PC-3 (cell line): ENCODE measurements around the gene SLITRK3. TPM values are rescaled to one million over a fixed set of nuclear protein-coding genes. Genes with fewer than 3 reads are reported as not detected.

ENCODE experiments used
- ATAC-seq: fragments of 200-7000 bp; cut with Tn5 transposase; 2 replicates; pipeline ENCODE4 v1.9.1; 2020; ENCODE audit warnings: mild to moderate bottlenecking, moderate library complexity
- BruUV-seq: library from RNA; stranded (reverse); fragments of 400-500 nt; replicated peaks from 2 replicates; lab custom pipeline; 2021; lab: Mats Ljungman, UMichigan
- CTCF ChIA-PET: fragments of 300-600 bp; sonication (Branson Sonifier 250); formaldehyde crosslinking; loops from one replicate; lab custom pipeline; 2022; ENCODE audit warnings: antibody characterized with exemption; lab: Charles Lee
- POLR2A ChIA-PET: fragments of 300-600 bp; sonication (Branson Sonifier 250); formaldehyde crosslinking; loops from one replicate; lab custom pipeline; 2022; ENCODE audit warnings: antibody characterized with exemption; ENCODE audit not compliant: unreplicated experiment; lab: Charles Lee
- DNase-seq: peaks from one replicate; pipeline ENCODE4 v3.0.0-alpha.2; 2015
- H2AFZ ChIP-seq: fragments of 300-600 bp; sonication (generic); 2 replicates; pipeline ENCODE4 v1.6.0; 2016; ENCODE audit warnings: antibody characterized with exemption, low read length
- H3F3A ChIP-seq: fragments of 300-600 bp; sonication (generic); one replicate; pipeline ENCODE4 v1.6.0; 2017; ENCODE audit warnings: antibody characterized with exemption, low read length, control low read depth, mild to moderate bottlenecking; ENCODE audit not compliant: unreplicated experiment
- H3K27ac ChIP-seq: fragments of 300-600 bp; sonication (generic); 2 replicates; pipeline ENCODE4 v1.5.1; 2016; ENCODE audit warnings: mild to moderate bottlenecking, low read length
- H3K27me3 ChIP-seq: fragments of 300-600 bp; sonication (generic); 2 replicates; pipeline ENCODE4 v1.6.1; 2016; ENCODE audit warnings: low read length, mixed read lengths
- H3K36me3 ChIP-seq: fragments of 300-600 bp; sonication (generic); 2 replicates; pipeline ENCODE4 v1.6.1; 2016; ENCODE audit warnings: low read depth, mixed run types, low read length, mixed read lengths
- H3K4me1 ChIP-seq: fragments of 300-600 bp; sonication (generic); 2 replicates; pipeline ENCODE4 v1.5.1; 2016; ENCODE audit warnings: low read length; ENCODE audit not compliant: insufficient read depth
- H3K4me2 ChIP-seq: fragments of 300-600 bp; sonication (generic); 2 replicates; pipeline ENCODE4 v1.6.0; 2016; ENCODE audit warnings: low read length
- H3K4me3 ChIP-seq: fragments of 300-600 bp; sonication (generic); 2 replicates; pipeline ENCODE4 v1.5.1; 2016; ENCODE audit warnings: mild to moderate bottlenecking, low read length, mixed read lengths
- H3K79me2 ChIP-seq: fragments of 300-600 bp; sonication (generic); 2 replicates; pipeline ENCODE4 v1.6.1; 2017; ENCODE audit warnings: low read length, mixed read lengths
- H3K9ac ChIP-seq: fragments of 300-600 bp; sonication (generic); 2 replicates; pipeline ENCODE4 v1.6.0; 2016; ENCODE audit warnings: mild to moderate bottlenecking, low read length
- H3K9me2 ChIP-seq: fragments of 300-600 bp; sonication (generic); replicated peaks from 2 replicates; pipeline ENCODE4 v1.6.1; 2016; ENCODE audit warnings: mixed run types, low read length, mixed read lengths
- H3K9me3 ChIP-seq: fragments of 300-600 bp; sonication (generic); 2 replicates; pipeline ENCODE4 v1.6.1; 2016; ENCODE audit warnings: low read length, mixed read lengths
- H4K20me1 ChIP-seq: fragments of 300-600 bp; sonication (generic); 2 replicates; pipeline ENCODE4 v1.6.1; 2016; ENCODE audit warnings: low read length, mixed read lengths
- CTCF ChIP-seq: fragments of 300-600 bp; sonication (generic); conservative IDR thresholded peaks from 2 replicates; pipeline ENCODE4 v1.5.1; 2017; ENCODE audit warnings: antibody characterized with exemption, low read depth, mild to moderate bottlenecking, low read length
- EZH2 ChIP-seq: fragments of 300-600 bp; sonication (generic); IDR thresholded peaks from one replicate; pipeline ENCODE4 v1.6.1; 2017; ENCODE audit warnings: antibody characterized with exemption, mild to moderate bottlenecking, low read length; ENCODE audit not compliant: unreplicated experiment
- EZH2phosphoT487 ChIP-seq: fragments of 300-600 bp; sonication (generic); IDR thresholded peaks from 2 replicates; pipeline ENCODE4 v1.6.1; 2018; ENCODE audit warnings: mild to moderate bottlenecking, antibody characterized with exemption, low read length, borderline replicate concordance
- intact Hi-C: fragments of 100-400 bp; cut with micrococcal nuclease; formaldehyde crosslinking; loops from 2 replicates; pipeline ENCODE4 v1.9.0; 2023
- total RNA-seq: library from RNA; depleted of rRNA; stranded (reverse); fragments of >200 nt; gene quantifications from 2 replicates; pipeline ENCODE4 v1.2.3, GENCODE V29; 2014

The SLITRK3 gene
- total RNA-seq, 1 experiment from 2014 or later: not detected

- H2AFZ ChIP-seq: peak overlapping the region; percentile 78
- H3K4me3 ChIP-seq: peak overlapping the region; percentile 64
- peak; percentile 42 for ATAC-seq
- no peak for DNase-seq
- no peaks in the 10 kb centered on the region for H3F3A ChIP-seq
- no peaks in the 10 kb centered on the region for H3K79me2 ChIP-seq
- H4K20me1 ChIP-seq: no peaks in the 10 kb centered on the region
- peaks cover 43% of the 10 kb centered on the region for H3K27me3 ChIP-seq
- peak overlapping the region; percentile 77 for H3K4me2 ChIP-seq
- no peaks in the 10 kb centered on the region for H3K9me2 ChIP-seq
- no TSS peak for BruUV-seq
- no peak overlapping the region for H3K27ac ChIP-seq
- no peaks in the 10 kb centered on the region for H3K9me3 ChIP-seq
- ChIA-PET CTCF (no interaction called here), POLR2A (no interaction called here)
- TF ChIP-seq EZH2: peak; percentile 32
- no peak for TF ChIP-seq CTCF
- no peaks in the 10 kb centered on the region for H3K36me3 ChIP-seq
- intact Hi-C loops: no loop called here
- no peak overlapping the region for H3K9ac ChIP-seq
- H3K4me1 ChIP-seq: no peaks in the 10 kb centered on the region
Measured at GRCh38 chr3:165196577-165197480, 645 bp upstream of the SLITRK3 start.

- DNase-seq: no peak
- TF ChIP-seq CTCF (no peak), EZH2phosphoT487 (no peak), EZH2 (no peak)
- H3K4me1 ChIP-seq: no peaks in the 10 kb centered on the region
- intact Hi-C loops: no loop called here
- H2AFZ ChIP-seq: no peak overlapping the region
- no peak overlapping the region for H3K9ac ChIP-seq
- H3F3A ChIP-seq: no peaks in the 10 kb centered on the region
- no peaks in the 10 kb centered on the region for H3K79me2 ChIP-seq
- H3K9me3 ChIP-seq: no peaks in the 10 kb centered on the region
- no peak for ATAC-seq
- H3K27ac ChIP-seq: no peak overlapping the region
- no peak overlapping the region for H3K4me2 ChIP-seq
- no peaks in the 10 kb centered on the region for H3K36me3 ChIP-seq
- no peak overlapping the region for H3K4me3 ChIP-seq
- ChIA-PET CTCF (no interaction called here), POLR2A (interaction anchor here (0.7 kb wide), 1 partner anchor 11 kb away, joined by 3 read pairs; no protein-coding TSS in a partner anchor)
- H4K20me1 ChIP-seq: no peaks in the 10 kb centered on the region
- no peaks in the 10 kb centered on the region for H3K9me2 ChIP-seq
- BruUV-seq: no TSS peak
- peaks cover 46% of the 10 kb centered on the region for H3K27me3 ChIP-seq
Measured at GRCh38 chr3:165195241-165195639, 944 bp downstream of the SLITRK3 start.
